Measurements from ENCODE around the gene TMEM235. TPM values are rescaled to one million over a fixed set of nuclear protein-coding genes. Genes with fewer than 3 reads are reported as not detected.

TMEM235 gene
- total RNA-seq, 1 donor from 2014 or later: not detected

DNA sequence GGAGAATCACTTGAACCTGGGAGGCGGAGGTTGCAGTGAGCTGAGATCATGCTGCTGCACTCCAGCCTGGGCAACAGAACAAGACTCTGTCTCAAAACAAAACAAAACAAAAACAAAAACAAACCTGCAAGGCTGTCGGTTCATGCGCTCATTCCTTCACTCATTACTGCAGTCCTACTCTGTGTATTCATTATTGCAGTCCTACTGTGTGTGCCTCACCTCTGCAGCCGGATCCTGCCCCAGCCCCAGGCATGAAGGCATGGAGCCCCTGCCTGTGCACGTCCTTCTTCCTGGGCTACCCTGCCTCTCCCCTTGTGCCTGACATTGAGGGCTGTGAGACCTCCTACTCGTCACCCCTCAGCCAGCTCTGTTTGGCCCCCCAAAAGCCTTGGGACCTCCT is 57.6 kb downstream of the TMEM235 start:
- TF ChIP-seq, protein P1, sequence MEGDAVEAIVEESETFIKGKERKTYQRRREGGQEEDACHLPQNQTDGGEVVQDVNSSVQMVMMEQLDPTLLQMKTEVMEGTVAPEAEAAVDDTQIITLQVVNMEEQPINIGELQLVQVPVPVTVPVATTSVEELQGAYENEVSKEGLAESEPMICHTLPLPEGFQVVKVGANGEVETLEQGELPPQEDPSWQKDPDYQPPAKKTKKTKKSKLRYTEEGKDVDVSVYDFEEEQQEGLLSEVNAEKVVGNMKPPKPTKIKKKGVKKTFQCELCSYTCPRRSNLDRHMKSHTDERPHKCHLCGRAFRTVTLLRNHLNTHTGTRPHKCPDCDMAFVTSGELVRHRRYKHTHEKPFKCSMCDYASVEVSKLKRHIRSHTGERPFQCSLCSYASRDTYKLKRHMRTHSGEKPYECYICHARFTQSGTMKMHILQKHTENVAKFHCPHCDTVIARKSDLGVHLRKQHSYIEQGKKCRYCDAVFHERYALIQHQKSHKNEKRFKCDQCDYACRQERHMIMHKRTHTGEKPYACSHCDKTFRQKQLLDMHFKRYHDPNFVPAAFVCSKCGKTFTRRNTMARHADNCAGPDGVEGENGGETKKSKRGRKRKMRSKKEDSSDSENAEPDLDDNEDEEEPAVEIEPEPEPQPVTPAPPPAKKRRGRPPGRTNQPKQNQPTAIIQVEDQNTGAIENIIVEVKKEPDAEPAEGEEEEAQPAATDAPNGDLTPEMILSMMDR (conservative IDR thresholded peaks at IDR 0.05; ENCODE audit: low read depth, low read length): no peak
- DNase-seq (ENCODE audit: low read depth): no peak
- no peak overlapping the region for H3K4me3 ChIP-seq (ENCODE audit: low read depth, low read length)

DNA sequence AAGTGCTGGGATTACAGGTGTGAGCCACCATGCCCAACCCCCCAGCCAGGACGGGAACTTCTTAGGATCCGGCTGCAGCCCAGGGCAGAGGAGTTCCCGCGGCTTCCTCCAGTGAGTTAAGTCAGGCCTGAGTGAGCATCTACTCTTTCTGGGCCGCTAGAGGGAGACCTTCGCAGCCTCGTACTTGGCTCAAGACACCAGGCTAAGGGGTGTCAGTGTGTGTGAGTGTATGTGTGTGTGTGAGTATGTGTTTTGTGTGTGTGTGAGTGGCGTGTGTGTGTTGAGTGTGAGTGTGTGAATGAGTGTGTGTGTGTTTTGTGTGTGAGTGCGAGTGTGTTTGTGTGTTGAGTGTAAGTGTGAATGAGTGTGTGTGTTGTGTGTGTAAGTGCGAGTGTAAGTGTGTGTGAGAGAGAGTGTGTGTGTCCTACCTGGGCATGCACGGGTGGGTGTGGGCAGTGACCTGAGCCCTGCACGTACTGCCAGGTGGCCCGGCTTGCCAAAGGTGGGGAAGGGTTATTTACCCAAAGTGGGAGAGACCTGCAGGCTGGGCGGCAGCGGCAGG is 58.5 kb downstream of the TMEM235 start:
- DNase-seq (ENCODE audit: low read depth): peak; percentile 57
- TF ChIP-seq, protein P1 (conservative IDR thresholded peaks at IDR 0.05; ENCODE audit: low read depth, low read length): peak; percentile 88
- H3K4me3 ChIP-seq (ENCODE audit: low read depth, low read length): no peak overlapping the region

Other genes starting within 250 kb of the TMEM235 start
- gene TMC6, start 102.9 kb upstream of the TMEM235 start, total RNA-seq: 38.4 and 52.1 TPM in 2 replicates
- 1.2 TPM in 2 replicates for gene TMC8, start 100.9 kb upstream of the TMEM235 start, total RNA-seq
- not detected in 2 replicates for gene C17orf99, start 85.2 kb upstream of the TMEM235 start, total RNA-seq
- 66.7 and 137 TPM in 2 replicates for gene SYNGR2, start 63.0 kb upstream of the TMEM235 start, total RNA-seq
- gene TK1, start 44.6 kb upstream of the TMEM235 start, total RNA-seq: 245 and 276 TPM in 2 replicates
- gene AFMID, start 44.3 kb upstream of the TMEM235 start, total RNA-seq: 29.5 and 47.2 TPM in 2 replicates
- 68.0 and 129 TPM in 2 replicates for gene BIRC5, start 17.4 kb upstream of the TMEM235 start, total RNA-seq
- gene SOCS3, start 128.4 kb downstream of the TMEM235 start, total RNA-seq: 42.8 and 69.2 TPM in 2 replicates
- 28.7 and 40.6 TPM in 2 replicates for gene PGS1, start 147.0 kb downstream of the TMEM235 start, total RNA-seq

All from epithelial cell of proximal tubule (primary cell).